ENCODE data around the gene SPEM1.

DNA sequence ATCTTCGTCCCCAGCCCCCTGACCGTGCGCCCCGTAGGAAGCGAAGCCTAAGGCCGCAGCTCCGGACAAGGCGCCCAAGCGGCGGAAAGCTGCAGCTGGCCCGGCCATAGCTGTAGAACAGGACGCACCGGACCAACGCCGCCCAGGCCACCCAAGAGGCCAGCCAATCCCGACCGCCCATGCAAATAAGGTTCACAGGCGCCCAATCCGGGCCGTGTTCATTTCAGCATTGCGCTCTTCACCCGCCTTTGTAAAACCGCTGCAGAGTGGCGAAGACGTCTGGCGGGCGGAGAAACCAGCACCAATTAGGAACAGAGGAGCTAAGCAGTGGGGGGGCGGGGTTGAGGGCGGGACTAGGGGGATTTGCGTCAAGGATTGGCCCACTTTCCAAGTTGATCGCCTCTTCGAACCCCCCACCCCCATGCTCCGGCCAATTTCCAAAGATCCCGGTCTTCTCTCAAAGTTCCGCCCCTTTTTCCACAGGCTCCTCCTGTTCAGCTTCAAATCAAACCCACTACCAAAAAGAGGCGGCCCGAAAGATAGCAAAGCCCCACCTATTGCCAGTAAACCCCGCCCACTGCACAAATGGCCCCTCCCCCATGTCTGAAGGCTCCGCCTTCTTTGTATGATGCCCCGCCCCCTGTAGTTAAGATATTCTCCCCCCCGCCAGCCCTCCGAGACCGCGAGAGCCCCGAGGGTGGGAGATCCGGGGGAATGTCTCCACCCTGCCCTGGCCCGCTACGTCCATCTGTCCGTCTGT is 16.0 kb upstream of the SPEM1 start, which contains the start of gene TMEM256:
- TF ChIP-seq, protein P1, sequence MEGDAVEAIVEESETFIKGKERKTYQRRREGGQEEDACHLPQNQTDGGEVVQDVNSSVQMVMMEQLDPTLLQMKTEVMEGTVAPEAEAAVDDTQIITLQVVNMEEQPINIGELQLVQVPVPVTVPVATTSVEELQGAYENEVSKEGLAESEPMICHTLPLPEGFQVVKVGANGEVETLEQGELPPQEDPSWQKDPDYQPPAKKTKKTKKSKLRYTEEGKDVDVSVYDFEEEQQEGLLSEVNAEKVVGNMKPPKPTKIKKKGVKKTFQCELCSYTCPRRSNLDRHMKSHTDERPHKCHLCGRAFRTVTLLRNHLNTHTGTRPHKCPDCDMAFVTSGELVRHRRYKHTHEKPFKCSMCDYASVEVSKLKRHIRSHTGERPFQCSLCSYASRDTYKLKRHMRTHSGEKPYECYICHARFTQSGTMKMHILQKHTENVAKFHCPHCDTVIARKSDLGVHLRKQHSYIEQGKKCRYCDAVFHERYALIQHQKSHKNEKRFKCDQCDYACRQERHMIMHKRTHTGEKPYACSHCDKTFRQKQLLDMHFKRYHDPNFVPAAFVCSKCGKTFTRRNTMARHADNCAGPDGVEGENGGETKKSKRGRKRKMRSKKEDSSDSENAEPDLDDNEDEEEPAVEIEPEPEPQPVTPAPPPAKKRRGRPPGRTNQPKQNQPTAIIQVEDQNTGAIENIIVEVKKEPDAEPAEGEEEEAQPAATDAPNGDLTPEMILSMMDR (IDR thresholded peaks at IDR 0.05), result peak in 2 of 5 experiments; percentile 47 to 57
- TF ChIP-seq POLR2A (IDR thresholded peaks at IDR 0.05) (peak; percentile 97 to 99), EP300 (IDR thresholded peaks at IDR 0.05) (peak; percentile 82 to 99)

Data from tibial nerve (tissue), 4 donors.